ENCODE measurements around the gene TMEM221.
A peak's percentile ranks its signal among the peaks of the same experiment; 100 is the strongest.

The TMEM221 gene

DNA sequence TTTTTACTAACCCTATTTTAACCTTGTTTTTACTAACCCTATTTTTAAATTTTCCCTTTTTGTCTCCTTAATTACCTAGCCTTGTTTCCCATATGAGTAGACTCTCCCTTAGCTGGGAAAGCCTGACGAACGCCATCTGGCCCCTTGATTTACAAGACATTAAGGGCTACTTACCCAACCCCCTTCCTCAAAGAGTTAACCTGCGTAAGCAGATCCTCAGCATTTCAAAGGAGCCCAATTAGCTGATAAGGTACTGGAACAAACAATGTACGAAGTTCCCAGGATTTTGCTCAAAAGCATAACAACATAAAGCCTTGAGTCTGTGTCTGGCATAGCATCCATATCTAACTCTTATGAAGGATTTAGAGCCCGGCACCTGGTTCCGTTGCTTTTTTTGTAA lies 33.3 kb downstream of the TMEM221 start:
- Histone ChIP-seq H3F3A (ENCODE audit: insufficient read depth, low read length) (no peaks in the 10 kb centered on the region), H3K79me2 (ENCODE audit: insufficient read depth, low read length) (no peaks in the 10 kb centered on the region), H2AFZ (ENCODE audit: low read length) (no peak overlapping the region), H4K20me1 (ENCODE audit: insufficient read depth, low read length) (no peaks in the 10 kb centered on the region), H3K36me3 (ENCODE audit: insufficient read depth, low read length) (peaks cover 19% of the 10 kb centered on the region; the same call in 1 of the 2 replicates), H3K9ac (ENCODE audit: low read length) (no peak overlapping the region), H3K27ac (ENCODE audit: low read depth, low read length, poor library complexity, severe bottlenecking) (no peak overlapping the region), H3K4me1 (ENCODE audit: insufficient read depth, low read length, severe bottlenecking) (peaks cover 26% of the 10 kb centered on the region), H3K4me2 (ENCODE audit: low read length) (no peak overlapping the region), H3K4me3 (ENCODE audit: low read depth, low read length, poor library complexity, severe bottlenecking) (no peak overlapping the region), H3K27me3 (ENCODE audit: insufficient read depth, low read length) (no peaks in the 10 kb centered on the region), H3K9me2 (ENCODE audit: low read depth, low read length) (no peaks in the 10 kb centered on the region), H3K9me3 (ENCODE audit: low read length) (no peaks in the 10 kb centered on the region)
- TF ChIP-seq, protein P1, sequence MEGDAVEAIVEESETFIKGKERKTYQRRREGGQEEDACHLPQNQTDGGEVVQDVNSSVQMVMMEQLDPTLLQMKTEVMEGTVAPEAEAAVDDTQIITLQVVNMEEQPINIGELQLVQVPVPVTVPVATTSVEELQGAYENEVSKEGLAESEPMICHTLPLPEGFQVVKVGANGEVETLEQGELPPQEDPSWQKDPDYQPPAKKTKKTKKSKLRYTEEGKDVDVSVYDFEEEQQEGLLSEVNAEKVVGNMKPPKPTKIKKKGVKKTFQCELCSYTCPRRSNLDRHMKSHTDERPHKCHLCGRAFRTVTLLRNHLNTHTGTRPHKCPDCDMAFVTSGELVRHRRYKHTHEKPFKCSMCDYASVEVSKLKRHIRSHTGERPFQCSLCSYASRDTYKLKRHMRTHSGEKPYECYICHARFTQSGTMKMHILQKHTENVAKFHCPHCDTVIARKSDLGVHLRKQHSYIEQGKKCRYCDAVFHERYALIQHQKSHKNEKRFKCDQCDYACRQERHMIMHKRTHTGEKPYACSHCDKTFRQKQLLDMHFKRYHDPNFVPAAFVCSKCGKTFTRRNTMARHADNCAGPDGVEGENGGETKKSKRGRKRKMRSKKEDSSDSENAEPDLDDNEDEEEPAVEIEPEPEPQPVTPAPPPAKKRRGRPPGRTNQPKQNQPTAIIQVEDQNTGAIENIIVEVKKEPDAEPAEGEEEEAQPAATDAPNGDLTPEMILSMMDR (IDR thresholded peaks at IDR 0.05; ENCODE audit: low read length), result no peak

DNA sequence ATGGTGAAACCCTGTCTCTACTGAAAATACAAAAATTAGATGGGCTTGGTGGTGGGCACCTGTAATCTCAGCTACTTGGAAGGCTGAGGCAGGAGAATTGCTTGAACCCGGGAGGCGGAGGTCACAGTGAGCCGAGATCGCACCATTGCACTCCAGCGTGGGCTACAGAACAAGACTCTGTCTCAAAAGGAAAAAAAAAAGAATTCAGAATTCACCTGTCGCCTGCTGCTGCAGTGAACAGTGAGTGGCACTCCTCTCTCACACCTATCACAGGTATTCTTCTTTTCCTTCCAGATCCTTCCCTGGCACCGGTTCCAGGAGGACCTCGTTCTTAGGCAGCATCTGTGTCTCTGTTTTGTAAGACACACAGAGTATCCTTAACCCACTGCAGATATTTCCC lies 34.4 kb downstream of the TMEM221 start:
- no peak overlapping the region for H2AFZ ChIP-seq (ENCODE audit: low read length)
- no peak overlapping the region for H3K4me2 ChIP-seq (ENCODE audit: low read length)
- H3K9ac ChIP-seq (ENCODE audit: low read length), result no peak overlapping the region
- no peak for TF ChIP-seq EZH2 (IDR thresholded peaks at IDR 0.05; ENCODE audit: borderline replicate concordance, low read length)
- TF ChIP-seq, protein P1 (IDR thresholded peaks at IDR 0.05; ENCODE audit: low read length), result no peak
- no peaks in the 10 kb centered on the region for H3K9me3 ChIP-seq (ENCODE audit: low read length)
- no peaks in the 10 kb centered on the region for H3F3A ChIP-seq (ENCODE audit: insufficient read depth, low read length)
- no peak overlapping the region for H3K27ac ChIP-seq (ENCODE audit: low read depth, low read length, poor library complexity, severe bottlenecking)
- peaks cover 19% of the 10 kb centered on the region; the same call in 1 of the 2 replicates for H3K36me3 ChIP-seq (ENCODE audit: insufficient read depth, low read length)
- H3K79me2 ChIP-seq (ENCODE audit: insufficient read depth, low read length), result no peaks in the 10 kb centered on the region
- no peaks in the 10 kb centered on the region for H4K20me1 ChIP-seq (ENCODE audit: insufficient read depth, low read length)
- no peaks in the 10 kb centered on the region for H3K9me2 ChIP-seq (ENCODE audit: low read depth, low read length)
- no peak overlapping the region for H3K4me3 ChIP-seq (ENCODE audit: low read depth, low read length, poor library complexity, severe bottlenecking)
- H3K27me3 ChIP-seq (ENCODE audit: insufficient read depth, low read length), result no peaks in the 10 kb centered on the region
- peaks cover 22% of the 10 kb centered on the region for H3K4me1 ChIP-seq (ENCODE audit: insufficient read depth, low read length, severe bottlenecking)

DNA sequence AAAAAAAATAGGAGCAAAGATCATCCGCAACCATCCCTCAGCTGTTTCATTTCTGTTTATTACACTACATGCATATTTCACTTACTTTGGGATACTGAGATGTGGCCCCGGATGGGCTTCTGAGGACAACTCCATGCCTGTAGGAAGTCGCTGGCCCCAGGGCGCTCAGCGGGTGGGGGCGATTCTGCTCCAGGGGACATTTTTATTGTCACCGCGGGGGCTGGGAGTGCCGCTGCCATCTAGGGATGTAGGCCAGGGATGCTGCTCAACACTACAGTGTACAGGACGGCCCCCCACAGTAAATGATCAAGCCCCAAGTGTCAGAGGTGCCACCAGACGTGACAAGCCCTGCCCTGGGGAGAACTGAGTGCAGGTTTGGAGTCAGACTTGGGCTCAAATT lies 36.7 kb downstream of the TMEM221 start:
- no peaks in the 10 kb centered on the region for H3K27me3 ChIP-seq (ENCODE audit: insufficient read depth, low read length)
- no peak overlapping the region; the same call in 1 of the 2 replicates for H3K9ac ChIP-seq (ENCODE audit: low read length)
- H3K79me2 ChIP-seq (ENCODE audit: insufficient read depth, low read length), result no peaks in the 10 kb centered on the region
- no peaks in the 10 kb centered on the region for H4K20me1 ChIP-seq (ENCODE audit: insufficient read depth, low read length)
- H3K9me3 ChIP-seq (ENCODE audit: low read length), result no peaks in the 10 kb centered on the region
- H2AFZ ChIP-seq (ENCODE audit: low read length), result no peak overlapping the region
- peaks cover 19% of the 10 kb centered on the region; the same call in 1 of the 2 replicates for H3K36me3 ChIP-seq (ENCODE audit: insufficient read depth, low read length)
- H3K4me1 ChIP-seq (ENCODE audit: insufficient read depth, low read length, severe bottlenecking), result peaks cover 21% of the 10 kb centered on the region
- peak overlapping the region; percentile 48 for H3K27ac ChIP-seq (ENCODE audit: low read depth, low read length, poor library complexity, severe bottlenecking)
- no peak overlapping the region for H3K4me3 ChIP-seq (ENCODE audit: low read depth, low read length, poor library complexity, severe bottlenecking)
- TF ChIP-seq, protein P1 (IDR thresholded peaks at IDR 0.05; ENCODE audit: low read length), result no peak
- TF ChIP-seq EZH2 (IDR thresholded peaks at IDR 0.05; ENCODE audit: borderline replicate concordance, low read length), result no peak
- no peaks in the 10 kb centered on the region for H3K9me2 ChIP-seq (ENCODE audit: low read depth, low read length)
- no peak overlapping the region; the same call in 1 of the 2 replicates for H3K4me2 ChIP-seq (ENCODE audit: low read length)
- H3F3A ChIP-seq (ENCODE audit: insufficient read depth, low read length), result no peaks in the 10 kb centered on the region

Data from OCI-LY1 (cell line).